Smooth muscle cell (in vitro differentiated cells): ENCODE results near the gene GTSF1L. TPM values are rescaled to one million over a fixed set of nuclear protein-coding genes. Genes with fewer than 3 reads are reported as not detected.

ENCODE experiments used
- polyA plus RNA-seq: library from polyadenylated mRNA; unstranded; fragments of >200 nt; fragmentation: Nextera tagmentation; extraction: Ambion mirVana; gene quantifications from 2 replicates; pipeline ENCODE4 v1.2.1, GENCODE V29; 2016
- total RNA-seq: library from RNA; depleted of rRNA; stranded (reverse); fragments of >200 nt; gene quantifications from 2 replicates; pipeline ENCODE4 v1.2.3, GENCODE V29; 2014

GTSF1L gene
- total and polyA plus RNA-seq, 2 experiments from 2014 or later, result not detected

Other genes with a start within 250 kb of the GTSF1L start
- gene L3MBTL1, start 219.3 kb downstream of the GTSF1L start, total RNA-seq, result 8.9 and 9.2 TPM in 2 replicates
- 7.7 and 13.0 TPM in 2 replicates for gene L3MBTL1, start 219.3 kb downstream of the GTSF1L start, polyA plus RNA-seq
- 2.4 and 2.7 TPM in 2 replicates for gene SGK2, start 168.0 kb downstream of the GTSF1L start, total RNA-seq
- 0.79 and 2.3 TPM in 2 replicates for gene SGK2, start 168.0 kb downstream of the GTSF1L start, polyA plus RNA-seq
- 46.0 and 46.5 TPM in 2 replicates for gene IFT52, start 136.1 kb downstream of the GTSF1L start, total RNA-seq
- 36.1 and 51.0 TPM in 2 replicates for gene IFT52, start 136.1 kb downstream of the GTSF1L start, polyA plus RNA-seq
- gene MYBL2, start 59.9 kb downstream of the GTSF1L start, total RNA-seq, result 3.4 and 8.6 TPM in 2 replicates
- gene MYBL2, start 59.9 kb downstream of the GTSF1L start, polyA plus RNA-seq, result 25.7 and 26.2 TPM in 2 replicates
- 0.49 and 1.1 TPM in 2 replicates for gene TOX2, start 187.8 kb upstream of the GTSF1L start, total RNA-seq
- gene TOX2, start 187.8 kb upstream of the GTSF1L start, polyA plus RNA-seq, result 3.8 and 4.3 TPM in 2 replicates